Right cardiac atrium (tissue), 5 donors: ENCODE data around the gene TEKT1. TPM values are rescaled to one million over a fixed set of nuclear protein-coding genes. Genes with fewer than 3 reads are reported as not detected.

Experiments
- ATAC-seq, 2 donors: fragments of 200-7000 bp; cut with Tn5 transposase; one replicate each; pipeline versions ENCODE4 v1.8.0 to v1.9.1; 2020; ENCODE audit warnings: moderate library complexity in 2 of 2, mild to moderate bottlenecking in 1 of 2
- DNase-seq, 3 donors: peaks; one replicate each; pipeline ENCODE4 v3.0.0-alpha.2; 2020
- H3K27ac ChIP-seq: one replicate; pipeline ENCODE4 v1.5.1; 2013; ENCODE audit warnings: mild to moderate bottlenecking, low read length, control low read depth, moderate library complexity
- H3K27me3 ChIP-seq: one replicate; pipeline ENCODE4 v1.6.1; 2013; ENCODE audit not compliant: control insufficient read depth, insufficient read depth
- H3K4me1 ChIP-seq: one replicate; pipeline ENCODE4 v1.6.1; 2013; ENCODE audit warnings: low read length; ENCODE audit not compliant: control insufficient read depth, insufficient read depth
- H3K4me3 ChIP-seq: one replicate; pipeline ENCODE4 v1.5.1; 2013; ENCODE audit warnings: low read length, control low read depth
- H3K9me3 ChIP-seq: one replicate; pipeline ENCODE4 v1.6.1; 2013; ENCODE audit warnings: low read length; ENCODE audit not compliant: control insufficient read depth
- WGBS: extraction: QIAGEN DNeasy Blood & Tissue Kit; methylation state at CpG from one replicate; pipeline ENCODE4 v1.1.7; 2013; 5-methylcytosine and 5-hydroxymethylcytosine counted together
- intact Hi-C, 4 donors: fragments of 100-400 bp; cut with DNase I; formaldehyde crosslinking; loops; one replicate each; pipeline versions ENCODE4 v1.11.0 to v1.14.0; 2022 to 2023
- polyA plus RNA-seq: library from polyadenylated mRNA; stranded (reverse); fragments of 200-250 nt; gene quantifications from one replicate; pipeline ENCODE4 v1.2.3, GENCODE V29; 2013
- total RNA-seq, 4 donors: library from RNA; stranded (reverse); fragmentation: NEBNext Ultra II Directional; extraction: Animal tissue kit (Norgen Biotek cat#: 25700); gene quantifications; one replicate each; pipeline ENCODE4 v1.2.1, GENCODE V29; 2021
- donor health status: healthy with polysubstance abuse.
- donor health status: DM: no; HTN: yes; CAD: no.
- donor health status: DM: no; HTN: no; CAD: no.
- donor health status: DM: no; HTN: yes; CAD: no; lungs with severe emphysema.
- donor health status: DM: yes; HTN: yes; CAD: no.

The TEKT1 gene
- total and polyA plus RNA-seq, 5 donors = not detected

DNA sequence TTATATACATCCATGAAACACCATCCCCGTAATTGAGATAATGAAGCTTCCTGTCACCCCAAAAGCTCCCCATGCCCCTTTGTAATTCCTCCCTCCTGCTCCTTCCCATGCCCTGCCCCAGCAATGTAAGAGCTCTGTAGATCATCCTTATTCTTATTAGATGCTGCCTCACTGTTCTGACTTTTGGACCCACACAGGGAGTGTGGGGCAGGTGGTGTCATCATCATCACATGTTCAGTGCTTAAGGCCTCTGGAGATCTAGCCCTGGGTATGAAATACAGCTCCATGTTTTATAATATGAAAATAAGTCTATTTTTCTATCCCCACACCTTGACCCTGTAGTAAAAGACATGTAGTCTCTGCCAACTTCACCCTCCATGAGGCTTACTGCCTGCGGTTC is 73.8 kb downstream of the TEKT1 start:
- no peak overlapping the region for H3K4me3 ChIP-seq
- H3K9me3 ChIP-seq = no peaks in the 10 kb centered on the region
- DNase-seq (no peak), ATAC-seq (no peak)
- H3K27me3 ChIP-seq = no peaks in the 10 kb centered on the region
- WGBS = 85% methylated on average over 2 of the region's 2 CpGs
- H3K4me1 ChIP-seq = peaks cover 9% of the 10 kb centered on the region
- no peak overlapping the region for H3K27ac ChIP-seq
- intact Hi-C loops = no loop called here

DNA sequence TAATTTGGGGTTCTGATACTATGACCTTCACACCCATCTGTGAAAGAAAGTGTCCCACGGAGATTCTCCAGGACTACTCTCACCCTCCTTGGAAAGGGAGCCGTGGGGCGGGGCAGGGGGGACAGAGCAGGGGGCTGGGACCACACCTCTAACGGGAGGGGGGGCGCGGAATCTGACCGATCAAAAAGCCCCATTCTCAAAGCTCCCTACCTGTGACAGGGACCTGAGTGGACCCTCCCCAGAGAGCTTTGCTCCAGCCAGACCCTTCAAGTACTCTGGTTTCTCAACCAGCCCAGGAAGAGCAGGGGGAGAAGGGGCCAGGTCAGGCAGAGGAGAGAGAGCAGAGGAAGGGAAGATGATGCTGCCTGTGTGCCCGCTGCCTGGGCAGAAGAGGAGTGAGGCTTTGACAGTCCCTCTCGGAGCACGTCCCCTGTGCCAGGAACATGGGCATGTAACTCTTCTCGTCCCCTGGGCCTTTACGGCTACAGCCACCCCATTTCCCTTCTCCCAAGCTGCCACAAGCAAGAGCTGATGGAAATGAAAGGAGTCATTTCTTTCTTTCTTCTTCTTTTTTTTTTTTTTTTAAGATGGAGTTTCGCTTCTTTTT is 75.0 kb downstream of the TEKT1 start:
- ATAC-seq = no peak
- Histone ChIP-seq H3K4me3 (peak overlapping the region; percentile 63), H3K9me3 (no peaks in the 10 kb centered on the region), H3K27ac (peak overlapping the region; percentile 83), H3K27me3 (no peaks in the 10 kb centered on the region), H3K4me1 (peaks cover 13% of the 10 kb centered on the region)
- intact Hi-C loops = no loop called here
- no peak for DNase-seq
- WGBS = 51% methylated on average over 13 of the region's 13 CpGs

DNA sequence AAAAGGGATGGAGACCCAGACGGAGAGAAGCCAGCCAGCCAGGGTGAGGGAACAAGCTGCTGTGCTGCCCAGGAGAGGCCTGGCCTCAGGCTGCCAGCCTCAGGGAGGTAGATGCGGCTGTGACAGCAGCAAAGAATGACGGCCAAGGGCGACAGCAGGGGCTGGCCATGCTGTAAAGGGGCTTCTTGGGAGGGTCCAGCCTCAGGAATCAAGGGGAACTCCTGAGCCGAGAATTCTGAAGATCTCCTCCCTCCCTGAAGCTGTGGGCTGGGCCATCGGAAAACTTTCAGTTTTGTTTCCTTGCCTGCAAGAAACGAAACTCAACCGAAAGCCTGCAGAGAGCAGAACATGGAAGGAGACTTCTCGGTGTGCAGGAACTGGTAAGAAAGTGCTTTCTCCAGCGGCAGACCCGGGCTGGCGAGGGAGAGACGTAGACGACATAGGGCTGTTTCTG is 75.8 kb downstream of the TEKT1 start, which contains the start of gene XAF1:
XAF1 (plus strand) TSS at position 316 of the 454 bp plus-strand sequence; CDS start at position 349, 33 bp downstream.
- Histone ChIP-seq H3K9me3 (no peaks in the 10 kb centered on the region), H3K4me3 (peak within 1 kb of the TSS; percentile 63), H3K27me3 (no peaks in the 10 kb centered on the region), H3K27ac (peak within 1 kb of the TSS; percentile 83), H3K4me1 (peaks cover 13% of the 10 kb centered on the region)
- DNase-seq (peak; percentile 45 to 68 (median 66)), ATAC-seq (peak; percentile 55 to 72)
- 17% methylated on average over 14 of the region's 14 CpGs for WGBS
- intact Hi-C loops = no loop called here

DNA sequence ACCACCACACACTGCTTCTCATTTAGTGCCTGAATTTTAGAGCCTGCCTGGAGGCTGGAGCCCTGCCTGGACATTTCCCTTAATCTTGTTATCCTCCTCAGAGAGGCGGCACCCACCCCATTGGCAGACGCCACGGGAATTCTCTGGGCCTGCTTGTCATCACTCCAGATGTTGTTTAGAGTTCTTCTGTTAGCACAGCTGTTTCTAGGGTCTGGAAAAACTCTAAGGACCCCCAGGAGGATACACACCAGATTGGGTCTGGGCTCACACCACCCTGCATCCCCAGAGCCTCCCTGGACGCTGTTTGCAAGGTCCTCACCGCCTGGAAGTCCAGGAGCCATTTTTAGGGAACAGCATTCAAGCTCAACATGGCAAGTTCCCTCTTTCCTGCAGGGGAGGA is 76.2 kb downstream of the TEKT1 start:
- DNase-seq (peak; percentile 81 to 90 (median 90)), ATAC-seq (peak; percentile 60 to 70)
- WGBS = 32% methylated on average over 5 of the region's 5 CpGs
- peak overlapping the region; percentile 63 for H3K4me3 ChIP-seq
- no peaks in the 10 kb centered on the region for H3K9me3 ChIP-seq
- peak overlapping the region; percentile 83 for H3K27ac ChIP-seq
- intact Hi-C loops = no loop called here
- peaks cover 13% of the 10 kb centered on the region for H3K4me1 ChIP-seq
- H3K27me3 ChIP-seq = no peaks in the 10 kb centered on the region

DNA sequence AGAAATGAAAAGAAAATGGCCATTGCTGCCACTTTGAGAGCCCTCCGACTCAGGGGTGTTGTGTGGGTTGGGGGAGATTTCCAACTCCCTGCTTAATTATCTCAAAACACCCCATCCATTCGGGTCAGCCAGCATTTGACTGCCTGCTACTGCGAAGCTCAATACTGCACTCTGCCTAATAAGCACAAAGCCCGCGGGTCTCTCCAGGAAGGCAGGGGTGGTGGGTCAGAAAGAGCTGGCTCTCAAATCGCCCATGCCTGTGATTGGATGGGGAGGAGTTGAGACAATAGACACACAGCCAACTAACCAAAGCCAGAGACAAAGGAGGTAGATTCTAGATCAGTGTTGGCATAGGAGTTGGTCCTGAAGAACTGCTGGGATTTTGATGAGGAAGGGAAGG is 78.0 kb downstream of the TEKT1 start:
- WGBS = 55% methylated on average over 6 of the region's 6 CpGs
- Histone ChIP-seq H3K27me3 (no peaks in the 10 kb centered on the region), H3K4me1 (peaks cover 13% of the 10 kb centered on the region), H3K9me3 (no peaks in the 10 kb centered on the region), H3K4me3 (no peak overlapping the region), H3K27ac (peak overlapping the region; percentile 97)
- intact Hi-C loops = no loop called here
- ATAC-seq (no peak), DNase-seq (no peak)

DNA sequence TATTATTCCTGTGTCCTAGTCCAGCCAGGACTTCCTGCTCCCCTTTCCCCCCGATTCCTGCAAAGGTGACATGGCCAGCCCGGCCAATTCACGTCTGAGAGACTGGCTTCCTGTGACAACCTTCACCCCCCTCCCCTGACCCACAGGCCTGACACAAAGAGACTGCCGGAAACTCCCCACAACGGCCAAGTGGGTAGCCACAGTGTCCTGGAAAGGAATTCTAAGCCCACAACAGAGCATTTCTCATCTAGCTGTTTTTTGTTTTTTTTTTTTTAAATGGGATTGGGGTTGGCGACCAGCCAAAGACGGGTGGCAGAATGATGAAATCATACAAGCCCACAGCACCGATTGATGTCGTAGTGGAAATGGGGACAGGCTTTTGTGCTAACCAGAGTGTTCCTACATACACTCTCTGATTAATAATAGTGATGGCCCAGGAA is 78.5 kb downstream of the TEKT1 start:
- intact Hi-C loops = no loop called here
- no peak overlapping the region for H3K4me3 ChIP-seq
- peaks cover 13% of the 10 kb centered on the region for H3K4me1 ChIP-seq
- DNase-seq (peak; percentile 71 to 85 (median 81)), ATAC-seq (peak; percentile 83 to 84)
- H3K27ac ChIP-seq = peak overlapping the region; percentile 97
- WGBS = 20% methylated on average over 9 of the region's 9 CpGs
- no peaks in the 10 kb centered on the region for H3K27me3 ChIP-seq
- no peaks in the 10 kb centered on the region for H3K9me3 ChIP-seq

DNA sequence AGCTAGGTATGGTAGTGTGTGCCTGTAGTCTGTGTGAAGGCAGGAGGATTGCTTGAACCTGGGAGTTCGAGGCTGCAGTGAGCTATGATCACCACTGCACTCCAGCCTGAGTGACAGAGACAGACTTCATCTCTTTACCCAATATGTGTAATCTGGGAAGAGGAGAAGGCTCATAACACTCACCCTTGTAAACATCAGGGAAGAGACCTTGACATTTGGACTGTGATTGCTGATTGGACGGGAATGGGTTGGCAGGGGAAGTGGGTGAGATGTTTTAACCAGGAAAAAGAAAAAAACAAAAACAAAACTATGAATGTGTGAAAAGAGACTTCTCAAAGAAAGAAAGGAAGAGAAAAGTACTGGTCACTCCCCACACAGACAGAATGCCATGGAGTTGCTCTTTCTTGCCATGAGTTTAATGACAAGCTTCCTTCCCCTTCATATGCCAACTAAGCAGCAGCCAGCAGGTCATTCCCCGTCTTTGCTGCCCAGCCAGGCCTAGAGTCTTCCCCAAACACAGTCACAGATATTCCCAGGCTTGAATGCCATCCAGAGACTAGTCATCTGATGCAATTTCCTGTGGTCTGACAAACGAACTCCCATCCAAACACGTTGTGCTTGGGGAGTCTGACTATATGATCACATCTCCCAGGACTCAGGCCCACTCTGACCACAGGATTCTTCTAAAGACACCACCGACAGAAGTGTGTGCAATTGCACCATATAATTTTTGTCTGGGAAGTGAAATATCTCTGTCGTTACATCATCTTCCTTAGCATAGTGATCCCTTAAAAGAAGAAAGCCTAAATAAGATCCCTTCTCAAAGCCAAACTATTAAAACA is 79.2 kb downstream of the TEKT1 start:
- Histone ChIP-seq H3K27ac (peak overlapping the region; percentile 97), H3K4me3 (no peak overlapping the region), H3K27me3 (no peaks in the 10 kb centered on the region), H3K9me3 (no peaks in the 10 kb centered on the region), H3K4me1 (peaks cover 12% of the 10 kb centered on the region)
- ATAC-seq (peak; percentile 74 to 79), DNase-seq (peak; percentile 66 to 75 (median 67))
- intact Hi-C loops = no loop called here
- WGBS = 31% methylated on average over 7 of the region's 7 CpGs

DNA sequence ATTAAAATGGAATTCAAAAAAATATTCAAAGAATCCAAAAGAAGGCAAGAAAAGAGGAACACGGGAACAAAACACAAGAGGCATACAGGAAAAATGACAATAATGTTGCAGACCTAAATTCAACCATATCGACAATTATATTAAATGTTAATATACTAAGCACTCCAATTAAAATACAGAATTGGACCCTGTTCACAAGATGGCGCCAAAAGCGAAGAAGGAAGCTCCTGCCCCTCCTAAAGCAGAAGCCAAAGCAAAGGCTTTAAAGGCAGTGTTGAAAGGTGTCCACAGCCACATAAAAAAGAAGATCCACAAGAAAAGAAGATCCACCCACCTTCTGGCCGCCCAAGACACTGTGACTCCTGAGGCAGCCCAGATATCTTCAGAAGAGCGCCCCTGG is 82.0 kb downstream of the TEKT1 start:
- DNase-seq = no peak
- intact Hi-C loops = no loop called here
- H3K4me1 ChIP-seq = peaks cover 8% of the 10 kb centered on the region
- WGBS = 82% methylated on average over 6 of the region's 6 CpGs
- no peaks in the 10 kb centered on the region for H3K9me3 ChIP-seq
- H3K27ac ChIP-seq = no peak overlapping the region
- no peak for ATAC-seq
- no peak overlapping the region for H3K4me3 ChIP-seq
- no peaks in the 10 kb centered on the region for H3K27me3 ChIP-seq

DNA sequence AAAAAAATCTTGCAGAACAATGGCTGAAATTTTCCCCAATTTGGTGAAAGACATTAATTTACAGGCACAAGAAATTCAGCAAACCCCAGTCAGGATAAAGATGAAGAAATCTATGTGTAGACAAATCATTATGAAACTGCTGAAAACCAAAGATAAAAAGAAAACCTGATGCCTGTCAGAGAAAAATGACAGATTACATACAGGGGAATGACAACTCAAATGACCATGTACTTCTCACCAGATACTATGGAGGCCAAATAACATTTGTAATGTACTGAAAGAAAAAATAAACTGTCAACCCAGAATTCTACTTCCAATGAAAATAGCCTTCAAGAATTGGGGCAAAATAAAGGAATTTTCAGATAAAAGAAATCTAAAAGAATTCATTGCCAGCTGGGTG is 82.9 kb downstream of the TEKT1 start:
- Histone ChIP-seq H3K27me3 (no peaks in the 10 kb centered on the region), H3K4me3 (no peak overlapping the region), H3K4me1 (peaks cover 6% of the 10 kb centered on the region), H3K9me3 (no peaks in the 10 kb centered on the region), H3K27ac (no peak overlapping the region)
- no peak for DNase-seq
- intact Hi-C loops = no loop called here
- no peak for ATAC-seq
